PC-9 (cell line): ENCODE results near the gene MED26. TPM values are rescaled to one million over a fixed set of nuclear protein-coding genes. Genes with fewer than 3 reads are reported as not detected.

Experiments used
- BruUV-seq: library from RNA; stranded (reverse); fragments of 400-500 nt; replicated peaks from 2 replicates; lab custom pipeline; 2021; lab: Mats Ljungman, UMichigan
- CTCF ChIA-PET: fragments of 300-600 bp; sonication (Branson Sonifier 250); formaldehyde crosslinking; loops from one replicate; lab custom pipeline; 2022; ENCODE audit warnings: antibody characterized with exemption; lab: Charles Lee
- POLR2A ChIA-PET: fragments of 300-600 bp; sonication (Branson Sonifier 250); formaldehyde crosslinking; loops from one replicate; lab custom pipeline; 2022; ENCODE audit warnings: antibody characterized with exemption; ENCODE audit not compliant: unreplicated experiment; lab: Charles Lee
- DNase-seq, 2 experiments: peaks; one replicate each; pipeline versions ENCODE4 v3.0.0 to v3.0.0-alpha.2; 2015 to 2022; ENCODE audit warnings: mixed read lengths in 1 of 2
- H2AFZ ChIP-seq: fragments of 200-600 bp; sonication (generic); 2 replicates; pipeline ENCODE4 v1.8.1; 2017; ENCODE audit warnings: antibody characterized with exemption
- H3F3A ChIP-seq: fragments of 200-600 bp; sonication (generic); 2 replicates; pipeline ENCODE4 v1.8.1; 2017; ENCODE audit warnings: antibody characterized with exemption, mild to moderate bottlenecking, low read depth; ENCODE audit not compliant: insufficient read depth
- H3K27ac ChIP-seq: fragments of 200-600 bp; sonication (generic); 2 replicates; pipeline ENCODE4 v1.6.1; 2016; ENCODE audit warnings: mixed run types
- H3K27me3 ChIP-seq: fragments of 200-600 bp; sonication (generic); 2 replicates; pipeline ENCODE4 v1.6.1; 2016; ENCODE audit warnings: low read depth, mixed run types; ENCODE audit not compliant: insufficient read depth
- H3K36me3 ChIP-seq: fragments of 200-600 bp; sonication (generic); 2 replicates; pipeline ENCODE4 v1.6.1; 2016; ENCODE audit warnings: low read depth, mixed run types
- H3K4me1 ChIP-seq: fragments of 200-600 bp; sonication (generic); replicated peaks from 2 replicates; pipeline ENCODE4 v1.6.1; 2016; ENCODE audit warnings: mixed run types; ENCODE audit not compliant: insufficient read depth
- H3K4me2 ChIP-seq: fragments of 200-600 bp; sonication (generic); 2 replicates; pipeline ENCODE4 v1.6.1; 2017; ENCODE audit warnings: mixed run types
- H3K4me3 ChIP-seq: fragments of 200-600 bp; sonication (generic); 2 replicates; pipeline ENCODE4 v1.6.1; 2016; ENCODE audit warnings: mixed run types
- H3K79me2 ChIP-seq: fragments of 200-600 bp; sonication (generic); 2 replicates; pipeline ENCODE4 v1.6.1; 2017; ENCODE audit warnings: low read depth, mixed run types
- H3K9me2 ChIP-seq: fragments of 200-600 bp; sonication (generic); 2 replicates; pipeline ENCODE4 v1.8.1; 2017; ENCODE audit warnings: mild to moderate bottlenecking; ENCODE audit not compliant: insufficient read depth
- H3K9me3 ChIP-seq: fragments of 200-600 bp; sonication (generic); 2 replicates; pipeline ENCODE4 v1.8.1; 2016; ENCODE audit warnings: low read depth; ENCODE audit not compliant: insufficient read depth
- H4K20me1 ChIP-seq: fragments of 200-600 bp; sonication (generic); 2 replicates; pipeline ENCODE4 v1.8.1; 2017; ENCODE audit not compliant: insufficient read depth
- CTCF ChIP-seq: fragments of 200-600 bp; sonication (generic); conservative IDR thresholded peaks from 2 replicates; pipeline ENCODE4 v1.6.1; 2017; ENCODE audit warnings: mixed run types, antibody characterized with exemption, mild to moderate bottlenecking, moderate library complexity
- EZH2 ChIP-seq: fragments of 200-600 bp; sonication (generic); IDR thresholded peaks from 2 replicates; pipeline ENCODE4 v1.8.0; 2017; ENCODE audit warnings: antibody characterized with exemption, low read depth
- intact Hi-C: fragments of 100-400 bp; cut with micrococcal nuclease; formaldehyde crosslinking; loops from one replicate; pipeline ENCODE4 v1.10.0; 2022; ENCODE audit not compliant: unreplicated experiment
- total RNA-seq: library from RNA; stranded (reverse); gene quantifications from 2 replicates; pipeline ENCODE4 v1.2.3, GENCODE V29; 2021

Gene MED26
- total RNA-seq, 1 experiment from 2014 or later: 11.9 TPM

- TF ChIP-seq CTCF (no peak), EZH2 (no peak)
- BruUV-seq: TSS peak; percentile 60
- Histone ChIP-seq H3F3A (peaks cover 22% of the 10 kb centered on the region), H3K36me3 (0 out of 2 replicates have a peak, but pooled peaks cover 14% of the 10 kb centered on the region), H2AFZ (peak overlapping the region; percentile 89), H3K9me3 (no peaks in the 10 kb centered on the region), H3K4me2 (peak overlapping the region; percentile 88), H3K27ac (peak overlapping the region; percentile 40), H3K9me2 (no peaks in the 10 kb centered on the region), H3K79me2 (peaks cover 65% of the 10 kb centered on the region), H4K20me1 (peaks cover 38% of the 10 kb centered on the region), H3K27me3 (no peaks in the 10 kb centered on the region), H3K4me3 (peak overlapping the region; percentile 95), H3K4me1 (peaks cover 17% of the 10 kb centered on the region)
- POLR2A ChIA-PET: interaction anchor here (0.7 kb wide), 1 partner anchor 27 kb away, joined by 3 read pairs; no protein-coding TSS in a partner anchor
- CTCF ChIA-PET: interaction anchor here (0.5 to 0.6 kb wide), 2 partner anchors 142 to 171 kb away, joined by 3 to 8 read pairs; no protein-coding TSS in a partner anchor
- intact Hi-C loops: no loop called here
- DNase-seq: no peak
These were observed 85.0 kb downstream of the MED26 start for GRCh38 chr19:16542910-16543472.

- TF ChIP-seq CTCF (no peak; the same call in 1 of the 2 replicates), EZH2 (no peak)
- no TSS peak for BruUV-seq
- no peaks in the 10 kb centered on the region for H3K9me2 ChIP-seq
- no peaks in the 10 kb centered on the region for H3K9me3 ChIP-seq
- ChIA-PET CTCF (no interaction called here), POLR2A (no interaction called here)
- peak; percentile 84 to 90 for DNase-seq
- peaks cover 17% of the 10 kb centered on the region for H3K4me1 ChIP-seq
- H3K27me3 ChIP-seq: no peaks in the 10 kb centered on the region
- peak within 1 kb of the TSS; percentile 98 for H3K4me2 ChIP-seq
- H3K4me3 ChIP-seq: peak within 1 kb of the TSS; percentile 95
- peak within 1 kb of the TSS; percentile 40 for H3K27ac ChIP-seq
- peaks cover 73% of the 10 kb centered on the region for H3K79me2 ChIP-seq
- peak within 1 kb of the TSS; percentile 89 for H2AFZ ChIP-seq
- intact Hi-C loops: no loop called here
- peaks cover 19% of the 10 kb centered on the region; the same call in 1 of the 2 replicates for H3K36me3 ChIP-seq
- peaks cover 15% of the 10 kb centered on the region for H3F3A ChIP-seq
- peaks cover 45% of the 10 kb centered on the region for H4K20me1 ChIP-seq
These were observed 85.7 kb downstream of the MED26 start, which contains the start of gene CHERP for GRCh38 chr19:16542045-16542909. Gene CHERP, minus strand, starts transcription at chr19:16542437. Its CDS starts 59 bp downstream, at chr19:16542378.

DNA sequence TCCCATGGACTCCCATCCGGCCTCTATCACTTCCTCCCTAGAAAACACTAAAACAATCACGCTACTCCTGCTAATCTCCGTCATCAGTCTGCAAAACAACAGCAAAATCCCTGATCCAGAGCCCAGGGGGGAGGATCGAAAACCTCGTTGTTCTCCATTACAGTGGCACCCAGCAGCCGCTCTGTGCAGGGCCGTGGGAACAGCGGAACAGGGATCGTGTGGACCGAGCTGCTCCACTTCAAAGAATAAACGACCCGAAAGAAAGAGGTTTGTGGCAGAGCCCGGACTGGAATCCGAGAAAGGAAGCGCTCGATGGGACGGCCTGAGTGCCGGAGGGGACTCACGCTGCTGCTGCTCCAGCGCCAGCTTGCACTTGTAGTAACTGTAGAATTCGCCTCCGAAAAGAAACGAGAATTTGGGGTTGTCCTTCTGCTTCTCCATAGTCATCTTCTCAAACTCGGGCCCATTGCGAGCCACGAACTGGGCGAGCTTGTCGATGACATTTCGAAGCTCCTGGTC, 86.4 kb downstream of the MED26 start:
- H3K36me3 ChIP-seq: peaks cover 20% of the 10 kb centered on the region
- no peak for DNase-seq
- BruUV-seq: TSS peak; percentile 74

More for the DNA sequence above, 86.4 kb downstream of the MED26 start:
- no peaks in the 10 kb centered on the region for H3K9me3 ChIP-seq
- peak overlapping the region; percentile 95 for H3K4me3 ChIP-seq
- H3K79me2 ChIP-seq: peaks cover 79% of the 10 kb centered on the region
- peaks cover 17% of the 10 kb centered on the region for H3K4me1 ChIP-seq
- TF ChIP-seq EZH2 (no peak), CTCF (no peak)
- no peaks in the 10 kb centered on the region for H3K9me2 ChIP-seq
- intact Hi-C loops: no loop called here
- H4K20me1 ChIP-seq: peaks cover 52% of the 10 kb centered on the region
- H2AFZ ChIP-seq: peak overlapping the region; percentile 69
- POLR2A ChIA-PET: interaction anchor here (0.5 kb wide), 1 partner anchor 9 kb away, joined by 7 read pairs; no protein-coding TSS in a partner anchor
- CTCF ChIA-PET: no interaction called here
- no peaks in the 10 kb centered on the region for H3K27me3 ChIP-seq
- H3K4me2 ChIP-seq: peak overlapping the region; percentile 98
- H3K27ac ChIP-seq: peak overlapping the region; percentile 13; the same call in 1 of the 2 replicates
- H3F3A ChIP-seq: peaks cover 14% of the 10 kb centered on the region
